Activated T-cell treated with anti-CD3 and anti-CD28 coated beads, Interleukin-2, amount 50 U/mL, for 4 hours (primary cell): Measurements from ENCODE around the gene CNTN2. TPM values are rescaled to one million over a fixed set of nuclear protein-coding genes. Genes with fewer than 3 reads are reported as not detected.

ENCODE experiments used
- ATAC-seq, 2 donors: fragments of 200-7000 bp; cut with Tn5 transposase; one replicate each; pipeline ENCODE4 v1.10.0; 2021
- DNase-seq: peaks from one replicate; pipeline ENCODE4 v3.0.0-alpha.2; 2020
- H3K27me3 Mint-ChIP-seq: one replicate; pipeline ENCODE4 v1.8.0; 2021; ENCODE audit warnings: low read depth, mixed read lengths
- H3K36me3 Mint-ChIP-seq: one replicate; pipeline ENCODE4 v1.8.0; 2022; ENCODE audit warnings: mixed read lengths; ENCODE audit not compliant: insufficient read depth
- H3K4me1 Mint-ChIP-seq: one replicate; pipeline ENCODE4 v1.8.0; 2021; ENCODE audit warnings: low read depth, mixed read lengths
- H3K4me3 Mint-ChIP-seq: one replicate; pipeline ENCODE4 v1.8.0; 2021; ENCODE audit warnings: mild to moderate bottlenecking, moderate library complexity, mixed read lengths
- H3K9me3 Mint-ChIP-seq: one replicate; pipeline ENCODE4 v1.8.0; 2021; ENCODE audit warnings: mixed read lengths
- total RNA-seq, 3 donors: library from RNA; stranded (reverse); gene quantifications; one replicate each; pipeline ENCODE4 v1.2.1, GENCODE V29; 2021

The CNTN2 gene
- total RNA-seq, 3 donors from 2014 or later = not detected

- H3K4me1 Mint-ChIP-seq = no peaks in the 10 kb centered on the region
- H3K9me3 Mint-ChIP-seq = no peaks in the 10 kb centered on the region
- DNase-seq (no peak), ATAC-seq (no peak)
- H3K36me3 Mint-ChIP-seq = no peaks in the 10 kb centered on the region
- H3K4me3 Mint-ChIP-seq = no peak overlapping the region
- H3K27me3 Mint-ChIP-seq = no peaks in the 10 kb centered on the region
Measured at GRCh38 chr1:205068457-205069040, 25.5 kb downstream of the CNTN2 start.

GRCh38 chr1:205069371-205070125, 26.5 kb downstream of the CNTN2 start:
- no peaks in the 10 kb centered on the region for H3K4me1 Mint-ChIP-seq
- no peak for ATAC-seq
- H3K36me3 Mint-ChIP-seq = no peaks in the 10 kb centered on the region
- no peaks in the 10 kb centered on the region for H3K27me3 Mint-ChIP-seq
- no peak overlapping the region for H3K4me3 Mint-ChIP-seq
- H3K9me3 Mint-ChIP-seq = no peaks in the 10 kb centered on the region
- DNase-seq = no peak

- H3K4me1 Mint-ChIP-seq = no peaks in the 10 kb centered on the region
- no peak overlapping the region for H3K4me3 Mint-ChIP-seq
- no peaks in the 10 kb centered on the region for H3K27me3 Mint-ChIP-seq
- no peaks in the 10 kb centered on the region for H3K9me3 Mint-ChIP-seq
- no peak for ATAC-seq
- H3K36me3 Mint-ChIP-seq = no peaks in the 10 kb centered on the region
- no peak for DNase-seq
Measured at GRCh38 chr1:205071028-205071409, 28.0 kb downstream of the CNTN2 start.

GRCh38 chr1:205071801-205072200, 28.8 kb downstream of the CNTN2 start:
- H3K4me3 Mint-ChIP-seq = no peak overlapping the region
- ATAC-seq (no peak), DNase-seq (no peak)
- H3K9me3 Mint-ChIP-seq = no peaks in the 10 kb centered on the region
- H3K27me3 Mint-ChIP-seq = no peaks in the 10 kb centered on the region
- H3K36me3 Mint-ChIP-seq = no peaks in the 10 kb centered on the region
- no peaks in the 10 kb centered on the region for H3K4me1 Mint-ChIP-seq

GRCh38 chr1:205072286-205072685, 29.3 kb downstream of the CNTN2 start:
- no peak for DNase-seq
- H3K9me3 Mint-ChIP-seq = no peaks in the 10 kb centered on the region
- no peaks in the 10 kb centered on the region for H3K36me3 Mint-ChIP-seq
- no peak for ATAC-seq
- no peak overlapping the region for H3K4me3 Mint-ChIP-seq
- H3K4me1 Mint-ChIP-seq = no peaks in the 10 kb centered on the region
- H3K27me3 Mint-ChIP-seq = no peaks in the 10 kb centered on the region

DNA sequence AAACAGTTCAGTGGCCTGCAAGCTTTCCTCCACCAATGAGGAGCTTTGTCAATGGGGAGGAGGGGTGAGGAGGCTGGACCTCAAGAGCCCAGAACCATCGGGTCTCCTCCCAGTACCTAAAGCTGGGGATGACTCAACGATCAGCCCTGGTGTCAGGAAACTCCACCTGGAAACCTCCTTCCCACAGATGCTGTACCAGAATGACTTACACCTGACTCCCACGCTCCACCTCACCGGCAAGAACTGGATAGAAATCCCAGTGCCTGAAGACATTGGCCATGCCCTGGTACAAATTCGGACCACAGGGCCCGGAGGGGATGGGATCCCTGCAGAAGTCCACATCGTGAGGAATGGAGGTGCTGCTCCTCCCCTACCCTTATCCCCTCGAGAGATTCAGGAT, 29.9 kb downstream of the CNTN2 start:
- no peak for ATAC-seq
- Mint-ChIP-seq H3K27me3 (no peaks in the 10 kb centered on the region), H3K36me3 (no peaks in the 10 kb centered on the region), H3K4me3 (no peak overlapping the region), H3K9me3 (no peaks in the 10 kb centered on the region), H3K4me1 (no peaks in the 10 kb centered on the region)
- no peak for DNase-seq

- no peak for DNase-seq
- Mint-ChIP-seq H3K4me1 (no peaks in the 10 kb centered on the region), H3K4me3 (no peak overlapping the region), H3K9me3 (no peaks in the 10 kb centered on the region), H3K27me3 (no peaks in the 10 kb centered on the region), H3K36me3 (no peaks in the 10 kb centered on the region)
- no peak for ATAC-seq
Measured at GRCh38 chr1:205073511-205073910, 30.5 kb downstream of the CNTN2 start.

DNA sequence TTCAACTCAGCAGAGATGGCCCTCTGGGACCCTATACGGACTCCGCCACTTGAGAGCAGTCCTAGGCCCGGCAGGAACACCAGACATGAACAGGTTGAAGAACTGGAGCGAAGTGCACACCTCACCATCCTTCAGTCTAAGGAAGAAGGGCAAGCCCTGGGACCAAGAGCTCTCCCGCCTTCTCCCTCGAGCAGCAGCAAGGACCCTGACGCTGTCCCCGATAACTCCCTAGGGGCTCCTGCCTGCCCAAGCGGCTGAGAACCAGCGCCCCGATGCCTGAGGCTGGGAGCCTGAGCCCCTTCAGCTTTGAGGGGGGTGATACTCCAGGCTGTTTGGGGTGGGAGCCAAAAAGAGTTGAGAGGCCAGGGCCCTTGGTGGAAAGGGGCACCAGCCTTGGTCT, 31.1 kb downstream of the CNTN2 start:
- H3K36me3 Mint-ChIP-seq = peaks cover under 1% of the 10 kb centered on the region
- no peaks in the 10 kb centered on the region for H3K9me3 Mint-ChIP-seq
- H3K27me3 Mint-ChIP-seq = no peaks in the 10 kb centered on the region
- ATAC-seq = no peak
- no peak overlapping the region for H3K4me3 Mint-ChIP-seq
- no peak for DNase-seq
- no peaks in the 10 kb centered on the region for H3K4me1 Mint-ChIP-seq

DNA sequence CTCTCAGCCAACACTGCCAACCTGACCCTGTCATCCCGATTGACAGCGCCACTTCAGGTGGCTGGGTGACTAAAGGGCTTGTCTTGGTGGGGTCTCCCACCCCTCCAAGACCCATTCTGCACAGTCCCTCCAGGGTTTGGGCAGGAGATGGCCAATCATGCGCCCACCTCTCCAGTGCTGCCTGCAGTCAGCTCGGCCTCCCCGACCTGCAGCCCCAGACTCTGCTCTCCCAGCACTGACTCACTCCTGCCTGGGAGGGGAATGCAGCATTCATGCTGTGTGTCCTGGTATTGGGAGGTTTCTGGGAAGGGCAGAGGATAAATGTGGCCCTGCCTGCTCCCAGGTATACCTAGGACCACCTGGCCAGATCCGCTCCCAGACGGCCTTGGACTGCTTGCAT, 31.5 kb downstream of the CNTN2 start:
- no peak for DNase-seq
- no peaks in the 10 kb centered on the region for H3K27me3 Mint-ChIP-seq
- no peaks in the 10 kb centered on the region for H3K4me1 Mint-ChIP-seq
- H3K4me3 Mint-ChIP-seq = no peak overlapping the region
- no peak for ATAC-seq
- peaks cover 3% of the 10 kb centered on the region for H3K36me3 Mint-ChIP-seq
- H3K9me3 Mint-ChIP-seq = no peaks in the 10 kb centered on the region

GRCh38 chr1:205075642-205076155, 32.7 kb downstream of the CNTN2 start:
- peaks cover 3% of the 10 kb centered on the region for H3K36me3 Mint-ChIP-seq
- H3K9me3 Mint-ChIP-seq = no peaks in the 10 kb centered on the region
- no peaks in the 10 kb centered on the region for H3K4me1 Mint-ChIP-seq
- H3K4me3 Mint-ChIP-seq = no peak overlapping the region
- DNase-seq = no peak
- ATAC-seq = no peak
- no peaks in the 10 kb centered on the region for H3K27me3 Mint-ChIP-seq

DNA sequence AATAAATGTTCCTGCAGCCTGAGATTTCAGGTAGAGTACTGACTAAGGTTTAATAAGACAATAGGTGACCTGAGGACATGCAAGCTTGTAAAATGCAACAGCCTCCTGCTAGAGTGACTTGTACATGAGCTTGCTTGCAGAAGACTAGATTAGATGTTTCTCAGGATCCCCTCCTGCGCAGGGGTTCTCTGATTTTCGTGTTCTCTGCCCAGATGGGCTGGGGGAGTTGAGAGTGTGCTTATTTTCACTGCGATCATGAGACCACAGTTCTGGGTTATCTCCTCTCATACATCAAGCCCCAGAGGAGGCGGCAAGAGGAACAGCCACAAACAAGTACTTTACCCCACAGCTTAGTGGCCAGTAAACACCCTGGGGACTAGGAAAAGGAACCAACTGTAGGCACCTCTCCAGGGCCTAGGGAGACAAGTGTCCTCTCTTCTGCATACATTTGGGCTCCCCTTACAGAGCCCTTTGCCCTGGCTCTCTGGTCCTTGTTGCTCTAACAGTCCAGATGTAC, 33.3 kb downstream of the CNTN2 start:
- no peaks in the 10 kb centered on the region for H3K9me3 Mint-ChIP-seq
- no peak for ATAC-seq
- H3K27me3 Mint-ChIP-seq = no peaks in the 10 kb centered on the region
- peaks cover 3% of the 10 kb centered on the region for H3K36me3 Mint-ChIP-seq
- no peaks in the 10 kb centered on the region for H3K4me1 Mint-ChIP-seq
- DNase-seq = no peak
- no peak overlapping the region for H3K4me3 Mint-ChIP-seq

DNA sequence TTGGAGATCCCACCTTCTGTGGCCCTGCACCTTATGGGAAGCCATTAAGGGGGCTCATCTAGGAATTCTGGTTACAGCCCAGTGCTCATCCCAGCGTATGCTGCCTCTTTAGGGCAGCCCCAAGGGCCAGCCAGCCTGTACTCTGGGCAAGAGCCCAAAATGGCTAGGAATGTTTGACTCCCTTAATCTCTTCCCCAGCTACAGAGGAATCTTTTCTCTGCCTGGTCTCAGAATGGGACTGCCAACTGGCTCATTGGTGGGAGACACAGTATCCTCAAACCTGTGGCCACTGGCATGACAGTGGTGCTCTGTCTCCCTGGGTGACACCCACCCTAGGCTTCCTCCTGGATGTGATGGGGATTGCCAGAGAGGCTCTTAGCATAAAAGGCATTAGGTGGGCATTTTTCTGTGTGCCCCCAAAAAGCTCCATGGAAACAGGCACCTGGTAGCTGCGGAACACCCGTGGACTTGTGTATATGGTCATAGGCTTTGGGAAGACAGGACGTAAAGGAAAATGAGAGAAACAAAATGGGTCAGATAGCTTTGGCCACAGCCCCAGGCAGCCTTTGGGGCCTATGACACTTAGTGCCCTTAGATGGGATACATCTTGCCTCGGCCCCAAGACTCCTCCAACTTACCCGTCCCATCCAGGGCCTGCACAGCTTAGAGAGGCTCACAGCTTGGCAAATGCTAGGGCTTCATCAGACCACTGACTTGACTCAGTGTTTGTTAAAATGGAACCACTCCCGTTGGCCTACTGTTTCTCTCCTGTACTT, 34.3 kb downstream of the CNTN2 start:
- no peaks in the 10 kb centered on the region for H3K9me3 Mint-ChIP-seq
- H3K4me1 Mint-ChIP-seq = no peaks in the 10 kb centered on the region
- no peak for ATAC-seq
- no peak for DNase-seq
- peaks cover 3% of the 10 kb centered on the region for H3K36me3 Mint-ChIP-seq
- H3K27me3 Mint-ChIP-seq = no peaks in the 10 kb centered on the region
- no peak overlapping the region for H3K4me3 Mint-ChIP-seq

GRCh38 chr1:205077934-205078311, 34.9 kb downstream of the CNTN2 start:
- no peak overlapping the region for H3K4me3 Mint-ChIP-seq

GRCh38 chr1:205082431-205082830, 39.4 kb downstream of the CNTN2 start:
- no peak for ATAC-seq
- DNase-seq = no peak
- H3K9me3 Mint-ChIP-seq = no peaks in the 10 kb centered on the region
- H3K4me3 Mint-ChIP-seq = no peak overlapping the region
- H3K27me3 Mint-ChIP-seq = no peaks in the 10 kb centered on the region
- H3K36me3 Mint-ChIP-seq = peaks cover 26% of the 10 kb centered on the region
- no peaks in the 10 kb centered on the region for H3K4me1 Mint-ChIP-seq

More at GRCh38 chr1:205077934-205078311, 34.9 kb downstream of the CNTN2 start:
- DNase-seq = no peak
- peaks cover 3% of the 10 kb centered on the region for H3K36me3 Mint-ChIP-seq
- no peaks in the 10 kb centered on the region for H3K4me1 Mint-ChIP-seq
- H3K9me3 Mint-ChIP-seq = no peaks in the 10 kb centered on the region
- no peaks in the 10 kb centered on the region for H3K27me3 Mint-ChIP-seq
- no peak for ATAC-seq
